ENCODE data around the gene NUDT12.

The NUDT12 gene

GRCh38 chr5:103600086-103600485 is 37.5 kb upstream of the NUDT12 start:
- TF ChIP-seq CREB1 (IDR thresholded peaks at IDR 0.05; ENCODE audit: low read depth) (no peak), FOXM1 (IDR thresholded peaks at IDR 0.05; ENCODE audit: borderline replicate concordance, low read depth) (no peak), EP300 (IDR thresholded peaks at IDR 0.05; ENCODE audit: borderline replicate concordance) (no peak), CEBPB (IDR thresholded peaks at IDR 0.05) (no peak), RAD21 (IDR thresholded peaks at IDR 0.05; ENCODE audit: low read depth) (no peak), REST (IDR thresholded peaks at IDR 0.05; ENCODE audit: low read depth) (no peak), USF1 (IDR thresholded peaks at IDR 0.05) (no peak), TCF12 (IDR thresholded peaks at IDR 0.05; ENCODE audit: low read depth) (no peak), TEAD4 (IDR thresholded peaks at IDR 0.05) (no peak)

- no peak for TF ChIP-seq CEBPB (IDR thresholded peaks at IDR 0.05)
- no peak for TF ChIP-seq NFIC (IDR thresholded peaks at IDR 0.05)
- TF ChIP-seq TCF12 (IDR thresholded peaks at IDR 0.05; ENCODE audit: low read depth): no peak
- TF ChIP-seq CREB1 (IDR thresholded peaks at IDR 0.05; ENCODE audit: low read depth): no peak
- no peak for TF ChIP-seq TAF1 (IDR thresholded peaks at IDR 0.05; ENCODE audit: low read depth)
- no peak for TF ChIP-seq RAD21 (IDR thresholded peaks at IDR 0.05; ENCODE audit: low read depth)
- TF ChIP-seq FOXM1 (IDR thresholded peaks at IDR 0.05; ENCODE audit: borderline replicate concordance, low read depth): no peak
- no peak for TF ChIP-seq EP300 (IDR thresholded peaks at IDR 0.05; ENCODE audit: borderline replicate concordance)
- no peak for TF ChIP-seq ZBTB7A (IDR thresholded peaks at IDR 0.05; ENCODE audit: low read depth)
Measured at GRCh38 chr5:103598997-103599566, 36.5 kb upstream of the NUDT12 start.

GRCh38 chr5:103590221-103590620 is 27.6 kb upstream of the NUDT12 start:
- no peak for TF ChIP-seq EP300 (IDR thresholded peaks at IDR 0.05; ENCODE audit: borderline replicate concordance)
- no peak for TF ChIP-seq TCF12 (IDR thresholded peaks at IDR 0.05; ENCODE audit: low read depth)

GRCh38 chr5:103589776-103590175 is 27.2 kb upstream of the NUDT12 start:
- no peak for TF ChIP-seq MAX (IDR thresholded peaks at IDR 0.05)
- TF ChIP-seq EP300 (IDR thresholded peaks at IDR 0.05; ENCODE audit: borderline replicate concordance): no peak
- no peak for TF ChIP-seq CREB1 (IDR thresholded peaks at IDR 0.05; ENCODE audit: low read depth)
- no peak for TF ChIP-seq RAD21 (IDR thresholded peaks at IDR 0.05; ENCODE audit: low read depth)
- no peak for TF ChIP-seq YY1 (IDR thresholded peaks at IDR 0.05; ENCODE audit: low read depth)
- TF ChIP-seq USF1 (IDR thresholded peaks at IDR 0.05): no peak
- TF ChIP-seq TAF1 (IDR thresholded peaks at IDR 0.05; ENCODE audit: low read depth): no peak
- no peak for TF ChIP-seq FOXM1 (IDR thresholded peaks at IDR 0.05; ENCODE audit: borderline replicate concordance, low read depth)
- TF ChIP-seq TCF12 (IDR thresholded peaks at IDR 0.05; ENCODE audit: low read depth): no peak
- TF ChIP-seq TEAD4 (IDR thresholded peaks at IDR 0.05): no peak
- TF ChIP-seq ZBTB7A (IDR thresholded peaks at IDR 0.05; ENCODE audit: low read depth): no peak
- TF ChIP-seq EGR1 (IDR thresholded peaks at IDR 0.05): no peak
- no peak for TF ChIP-seq NFIC (IDR thresholded peaks at IDR 0.05)
- TF ChIP-seq REST (IDR thresholded peaks at IDR 0.05; ENCODE audit: low read depth): no peak
- no peak for TF ChIP-seq CEBPB (IDR thresholded peaks at IDR 0.05)

GRCh38 chr5:103589357-103589756 is 26.8 kb upstream of the NUDT12 start:
- TF ChIP-seq TCF12 (IDR thresholded peaks at IDR 0.05; ENCODE audit: low read depth): no peak
- TF ChIP-seq RAD21 (IDR thresholded peaks at IDR 0.05; ENCODE audit: low read depth): no peak
- no peak for TF ChIP-seq FOXM1 (IDR thresholded peaks at IDR 0.05; ENCODE audit: borderline replicate concordance, low read depth)
- TF ChIP-seq MAX (IDR thresholded peaks at IDR 0.05): no peak
- no peak for TF ChIP-seq CREB1 (IDR thresholded peaks at IDR 0.05; ENCODE audit: low read depth)
- no peak for TF ChIP-seq NFIC (IDR thresholded peaks at IDR 0.05)
- TF ChIP-seq ZBTB7A (IDR thresholded peaks at IDR 0.05; ENCODE audit: low read depth): no peak
- TF ChIP-seq YY1 (IDR thresholded peaks at IDR 0.05; ENCODE audit: low read depth): no peak
- TF ChIP-seq EP300 (IDR thresholded peaks at IDR 0.05; ENCODE audit: borderline replicate concordance): no peak
- no peak for TF ChIP-seq TEAD4 (IDR thresholded peaks at IDR 0.05)
- no peak for TF ChIP-seq REST (IDR thresholded peaks at IDR 0.05; ENCODE audit: low read depth)
- TF ChIP-seq CEBPB (IDR thresholded peaks at IDR 0.05): no peak
- no peak for TF ChIP-seq EGR1 (IDR thresholded peaks at IDR 0.05)
- TF ChIP-seq TAF1 (IDR thresholded peaks at IDR 0.05; ENCODE audit: low read depth): no peak
- TF ChIP-seq USF1 (IDR thresholded peaks at IDR 0.05): no peak

Data from Ishikawa (cell line).